Sigmoid colon (tissue), 4 donors: ENCODE data around the gene PRDM1.

Source experiments
- CTCF ChIP-seq, 4 experiments: fragments of 450-650 bp in 3 of 4; fragments of 200-600 bp in 1 of 4; IDR thresholded peaks; one replicate each; pipeline ENCODE4 v1.5.1; 2016 to 2019; ENCODE audit warnings: antibody characterized with exemption in 4 of 4, mild to moderate bottlenecking in 3 of 4, moderate library complexity in 2 of 4
- EP300 ChIP-seq, 4 donors: sonication (generic); formaldehyde crosslinking; IDR thresholded peaks; one replicate each; pipeline ENCODE4 v1.6.1; 2017; ENCODE audit warnings: antibody characterized with exemption in 4 of 4
- POLR2AphosphoS5 ChIP-seq, 4 donors: sonication (generic); formaldehyde crosslinking; IDR thresholded peaks; one replicate each; pipeline ENCODE4 v1.6.1; 2017; ENCODE audit warnings: antibody characterized with exemption in 4 of 4

- TF ChIP-seq POLR2AphosphoS5 (IDR thresholded peaks at IDR 0.05) (no peak), CTCF (IDR thresholded peaks at IDR 0.05) (no peak), EP300 (IDR thresholded peaks at IDR 0.05) (no peak)
Measured at GRCh38 chr6:106108129-106108528, 22.0 kb downstream of the PRDM1 start.
